ENCODE results near the gene GRIK5. TPM values are rescaled to one million over a fixed set of nuclear protein-coding genes. Genes with fewer than 3 reads are reported as not detected.

Gene GRIK5
- total and polyA plus RNA-seq, 2 donors (not counting 3 experiments of a cell fraction or from before 2014, with no cell fraction given) = 0.80 to 2.2 TPM

GRCh38 chr19:42060117-42060516 is 9.9 kb downstream of the GRIK5 start:
- TF ChIP-seq MYC (IDR thresholded peaks at IDR 0.05; ENCODE audit: low read depth, low read length) = no peak
- no peak for TF ChIP-seq GATA2 (IDR thresholded peaks at IDR 0.05; ENCODE audit: insufficient read depth, insufficient read length, low read depth, low read length)
- no peak for TF ChIP-seq CTCF (IDR thresholded peaks at IDR 0.05; ENCODE audit: extremely low read depth in 1 of 2, insufficient read depth in 1 of 2, low read depth in 1 of 2, low read length in 2 of 2)
- TF ChIP-seq EZH2 (IDR thresholded peaks at IDR 0.05; ENCODE audit: borderline replicate concordance, low read depth, low read length, severe bottlenecking) = no peak
- TF ChIP-seq JUN (IDR thresholded peaks at IDR 0.05; ENCODE audit: borderline replicate concordance, insufficient read depth, insufficient read length, low read depth) = no peak
- TF ChIP-seq FOS (IDR thresholded peaks at IDR 0.05; ENCODE audit: borderline replicate concordance, insufficient read depth, low read length) = no peak
- TF ChIP-seq POLR2AphosphoS5 (IDR thresholded peaks at IDR 0.05; ENCODE audit: insufficient read depth, low read depth, low read length) = no peak
- no peak for TF ChIP-seq MAX (IDR thresholded peaks at IDR 0.05; ENCODE audit: insufficient read depth, insufficient read length)
- TF ChIP-seq POLR2A (IDR thresholded peaks at IDR 0.05; ENCODE audit: low read depth, low read length) = no peak
- no peak for FAIRE-seq

More at GRCh38 chr19:42060117-42060516, 9.9 kb downstream of the GRIK5 start:
- dilution Hi-C loops (cut with MboI; ENCODE audit: extremely low pct_ligation_motif_present, low sequenced_read_pairs) (no loop called here), intact Hi-C loops (cut with micrococcal nuclease) (no loop called here)
- H3K36me3 ChIP-seq (ENCODE audit: control insufficient read depth in 2 of 2, extremely low read depth in 1 of 2, insufficient read depth in 2 of 2, low read length in 2 of 2) = no peaks in the 10 kb centered on the region
- H3K4me2 ChIP-seq (ENCODE audit: insufficient read depth, low read length) = no peak overlapping the region
- DNase-seq (ENCODE audit: low read depth, low spot score) = no peak
- H4K20me1 ChIP-seq (replicated peaks; ENCODE audit: control insufficient read depth, extremely low read depth, insufficient read depth, low read length) = no peaks in the 10 kb centered on the region
- no peak overlapping the region for H2AFZ ChIP-seq (ENCODE audit: low read depth, low read length)
- H3K27ac ChIP-seq (ENCODE audit: insufficient read depth, low read depth, low read length) = no peak overlapping the region
- no TSS peak for BruUV-seq (replicated peaks)
- no peaks in the 10 kb centered on the region for H3K79me2 ChIP-seq (ENCODE audit: control insufficient read depth, insufficient read depth, low read length)
- ChIA-PET POLR2A (no interaction called here), CTCF (interaction anchor here (1.4 kb wide), 1 partner anchor 25 kb away, joined by 4 read pairs; no protein-coding TSS in a partner anchor)
- peaks cover 0 to 2% of the 10 kb centered on the region in 2 experiments for H3K27me3 ChIP-seq (ENCODE audit: control insufficient read depth in 2 of 2, insufficient read depth in 2 of 2, low read length in 2 of 2)
- no peaks in the 10 kb centered on the region for H3K9me1 ChIP-seq (replicated peaks; ENCODE audit: control insufficient read depth, extremely low read depth, insufficient read depth, low read length)
- no peak overlapping the region for H3K4me3 ChIP-seq (replicated peaks in 1 of 3; ENCODE audit: insufficient read depth in 1 of 3, low read depth in 1 of 3, low read length in 3 of 3)
- no peaks in the 10 kb centered on the region for H3K4me1 ChIP-seq (ENCODE audit: control insufficient read depth, extremely low read depth, insufficient read depth, low read length)
- no peak overlapping the region for H3K9ac ChIP-seq (replicated peaks; ENCODE audit: extremely low read depth, insufficient read depth, low read length)
- no peaks in the 10 kb centered on the region for H3K9me3 ChIP-seq (replicated peaks; ENCODE audit: control insufficient read depth, insufficient read depth, low read length)

Data from endothelial cell of umbilical vein (primary cell).